NCI-H2196 treated with DMSO at 0.1 percent for 48 hours (cell line): ENCODE measurements around the gene YPEL3.
"Not testable (repeated sequence)": the region's sequence is repeated elsewhere in the genome, so short reads cannot be mapped to it uniquely, and the experiment has no call there.

ENCODE experiments used
- DNase-seq: peaks from one replicate; lab custom pipeline; 2025; ENCODE audit not compliant: unreplicated experiment; lab: John Stamatoyannopoulos, UW

YPEL3 gene

DNA sequence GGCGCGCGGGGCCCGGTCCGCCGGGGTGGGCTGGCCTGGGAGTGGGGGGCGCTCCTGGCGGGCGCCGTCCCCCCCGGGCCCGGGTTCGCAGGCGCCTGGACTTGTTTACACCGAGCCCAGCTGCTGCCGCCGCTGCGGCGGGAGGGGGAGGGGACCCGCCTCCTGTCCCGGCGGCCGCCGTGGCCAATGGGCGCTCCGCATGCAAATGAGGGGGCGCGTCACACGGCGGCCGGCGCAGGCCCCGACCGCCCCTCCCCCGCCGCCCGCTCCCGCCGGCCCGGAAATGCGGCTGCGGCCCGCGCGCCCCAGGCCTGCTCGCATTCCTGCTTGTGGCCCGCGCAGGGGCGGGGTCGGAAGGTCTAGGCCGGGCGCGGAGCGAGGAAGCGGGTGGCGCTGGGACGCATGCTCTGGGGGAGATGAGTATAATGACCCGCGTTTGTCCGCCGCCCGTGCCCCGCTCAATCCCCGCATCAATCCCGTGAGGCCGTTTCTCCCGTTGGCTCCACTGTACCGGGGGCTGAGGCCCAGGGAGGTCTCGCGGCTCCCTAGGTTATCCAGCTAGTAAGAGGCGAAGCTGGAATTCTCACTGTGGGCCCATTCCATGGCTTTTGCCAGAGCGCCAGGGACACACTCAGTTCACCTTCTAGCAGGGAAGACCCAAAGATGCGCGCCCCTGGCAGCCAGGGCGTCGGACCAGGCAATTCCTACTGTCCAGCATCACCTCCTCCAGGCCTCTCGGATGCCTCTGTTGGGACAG, at the start of gene YPEL3:
Gene YPEL3, minus strand, starts transcription at position 109 of the 757 bp plus-strand sequence. CDS start 731 bp downstream, outside the sequence.
- DNase-seq, result peak; percentile 75

DNA sequence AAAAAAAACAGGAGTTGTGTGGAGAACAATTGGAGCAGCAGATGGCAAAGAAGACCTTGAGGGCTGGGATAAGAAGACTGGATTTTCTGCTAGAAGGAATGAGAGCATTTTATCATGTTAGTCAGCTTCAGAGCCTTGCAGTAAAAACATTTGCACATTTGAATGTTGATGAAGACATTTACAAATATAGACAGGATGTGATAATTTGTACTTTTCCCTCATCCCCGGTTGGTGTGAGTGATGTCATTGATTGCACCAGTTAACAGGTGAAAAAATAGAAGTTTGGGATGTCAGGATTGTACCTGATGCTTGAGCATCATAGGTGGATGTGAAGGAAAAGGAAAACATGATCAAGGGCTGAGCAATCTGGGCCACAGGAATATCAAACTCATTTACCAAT, 49.6 kb upstream of the YPEL3 start:
- DNase-seq, result no peak

GRCh38 chr16:30144917-30145316, 48.9 kb upstream of the YPEL3 start:
- DNase-seq, result no peak

DNA sequence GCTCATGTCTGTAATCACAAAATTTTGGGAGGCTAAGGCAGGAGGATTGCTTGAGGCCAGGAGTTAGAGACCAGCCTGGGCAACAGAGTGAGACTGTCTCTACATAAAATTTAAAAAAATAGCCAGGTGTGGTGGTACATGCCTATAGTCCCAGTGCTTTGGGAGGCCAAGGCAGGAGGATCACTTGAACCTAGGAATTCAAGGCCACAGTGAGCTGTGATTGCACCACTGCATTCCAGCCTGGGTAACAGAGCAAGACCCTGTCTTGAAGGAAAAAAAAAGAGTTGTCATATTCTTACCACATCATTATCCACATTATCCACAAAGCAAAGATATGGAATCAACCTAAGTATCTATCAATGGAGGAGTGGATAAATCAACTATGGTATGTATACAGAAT, 48.0 kb upstream of the YPEL3 start:
- no peak for DNase-seq

GRCh38 chr16:30143347-30143702, 47.3 kb upstream of the YPEL3 start:
- DNase-seq, result no peak

GRCh38 chr16:30142672-30143346, 46.8 kb upstream of the YPEL3 start:
- no peak for DNase-seq

DNA sequence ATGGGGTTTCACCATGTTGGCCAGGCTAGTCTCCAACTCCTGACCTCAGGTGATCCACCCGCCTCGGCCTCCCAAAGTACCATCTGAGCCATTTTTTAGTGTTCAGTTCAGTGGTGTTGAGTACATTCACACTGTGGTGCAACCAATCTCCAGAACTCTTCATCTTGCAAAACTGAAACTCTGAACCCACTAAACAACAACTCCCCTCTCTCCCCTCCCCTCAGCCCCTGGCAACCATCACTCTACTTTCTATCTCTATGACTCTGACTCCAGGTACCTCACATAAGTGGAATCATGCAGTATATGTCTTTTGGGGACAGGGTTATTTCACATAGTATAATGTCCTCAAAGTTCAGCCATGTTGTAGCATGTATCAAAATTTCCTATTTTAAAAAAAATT, 45.7 kb upstream of the YPEL3 start:
- no peak for DNase-seq

GRCh38 chr16:30139583-30140481, 43.8 kb upstream of the YPEL3 start:
- DNase-seq, result no peak

DNA sequence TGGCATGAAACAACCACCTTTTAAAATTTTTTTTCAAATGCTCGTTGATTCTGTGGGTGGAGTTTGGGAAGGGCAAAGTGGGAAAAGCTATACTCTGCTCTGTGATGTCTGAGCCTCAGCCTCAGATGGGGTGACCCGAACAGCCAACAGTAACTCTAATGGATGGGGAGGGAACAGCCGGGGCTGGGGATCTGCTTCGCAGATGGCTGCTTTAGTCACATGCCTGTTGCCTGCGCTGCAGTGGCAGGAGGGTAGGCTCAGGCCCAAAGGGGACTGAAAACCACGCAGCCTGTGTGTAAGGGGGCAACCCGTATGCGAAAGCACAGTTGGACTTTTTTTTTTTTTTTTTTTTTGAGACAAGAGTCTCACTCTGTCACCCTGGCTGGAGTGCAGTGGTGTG, 41.9 kb upstream of the YPEL3 start:
- DNase-seq, result no peak

DNA sequence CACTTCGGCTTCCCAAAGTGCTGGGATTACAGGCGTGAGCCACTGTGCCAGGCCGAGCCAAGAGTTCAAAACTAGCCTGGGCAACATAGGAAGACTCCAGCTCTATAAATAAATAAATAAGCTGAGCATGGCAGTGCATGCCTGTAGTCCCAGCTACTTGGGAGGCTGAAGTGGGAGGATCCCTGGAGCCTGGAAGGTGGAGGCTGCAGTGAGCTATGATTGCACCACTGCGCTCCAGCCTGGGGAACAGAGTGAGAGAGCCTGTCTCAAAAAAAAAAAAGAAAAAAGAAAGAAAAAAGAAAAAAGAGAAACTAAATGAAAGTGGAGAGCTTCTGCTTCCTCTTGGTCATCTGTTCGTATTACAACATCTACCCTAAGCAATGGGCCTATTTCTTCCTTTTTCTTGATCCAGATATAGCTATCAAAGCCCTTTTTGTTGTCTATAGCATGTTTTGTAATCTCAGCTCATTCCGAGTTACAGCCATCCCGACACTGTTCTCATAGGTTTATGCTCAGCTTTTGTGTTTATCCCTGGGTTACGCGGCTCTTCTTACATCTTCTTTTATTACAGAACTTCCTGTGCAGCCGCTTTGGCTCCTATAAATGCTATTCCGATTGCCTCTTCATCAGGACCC, 41.1 kb upstream of the YPEL3 start:
- no peak for DNase-seq

GRCh38 chr16:30132591-30132990, 36.6 kb upstream of the YPEL3 start:
- DNase-seq, result no peak

DNA sequence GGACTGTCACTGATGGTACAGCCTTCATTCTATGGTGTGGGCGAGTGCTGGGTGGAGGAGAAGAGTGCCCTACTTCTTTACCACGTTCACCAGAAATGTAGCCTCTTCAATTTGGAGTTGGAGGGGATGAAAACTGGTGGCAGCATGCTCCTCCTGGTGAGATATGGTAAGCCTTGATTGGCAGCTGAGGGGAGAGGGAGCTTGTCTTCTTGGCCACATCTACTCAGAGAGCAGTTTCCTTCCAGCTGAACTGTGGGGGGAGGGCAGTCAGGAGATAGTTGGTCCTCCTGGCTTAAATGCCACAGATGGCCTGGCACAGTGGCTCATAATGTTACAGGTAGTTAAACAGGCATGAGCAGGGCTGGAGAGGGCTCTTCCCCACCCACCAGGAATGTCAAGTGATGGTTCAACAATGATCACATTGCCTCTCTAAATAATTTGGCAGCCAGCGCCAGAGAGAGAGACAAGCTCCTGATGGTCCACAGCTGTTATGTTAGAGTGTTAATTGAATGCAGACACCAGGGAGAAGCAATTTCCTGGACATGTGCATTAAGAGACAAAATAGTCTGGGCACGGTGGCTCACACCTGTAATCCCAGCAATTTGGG, 36.0 kb upstream of the YPEL3 start:
- DNase-seq, result peak; percentile 88

DNA sequence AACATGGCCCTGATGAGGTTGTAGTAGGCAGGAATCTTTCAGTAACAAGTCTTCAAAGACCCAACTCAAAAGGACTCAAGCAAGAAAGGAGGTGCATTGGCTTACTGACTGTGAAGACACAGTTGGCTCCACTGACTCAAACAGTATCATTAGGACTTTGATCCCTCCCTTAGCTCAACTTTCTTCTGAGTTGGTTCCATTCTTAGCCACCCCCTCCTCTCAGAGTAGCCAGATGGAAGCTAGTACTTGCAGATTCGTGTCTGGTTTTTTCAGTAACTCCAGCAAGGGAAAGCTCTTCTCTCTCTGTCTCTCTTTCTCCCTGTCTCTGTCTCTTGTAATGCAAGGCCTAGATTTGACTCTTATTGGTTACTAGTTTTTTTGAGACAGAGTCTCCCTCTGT, 32.0 kb upstream of the YPEL3 start:
- DNase-seq, result no peak

DNA sequence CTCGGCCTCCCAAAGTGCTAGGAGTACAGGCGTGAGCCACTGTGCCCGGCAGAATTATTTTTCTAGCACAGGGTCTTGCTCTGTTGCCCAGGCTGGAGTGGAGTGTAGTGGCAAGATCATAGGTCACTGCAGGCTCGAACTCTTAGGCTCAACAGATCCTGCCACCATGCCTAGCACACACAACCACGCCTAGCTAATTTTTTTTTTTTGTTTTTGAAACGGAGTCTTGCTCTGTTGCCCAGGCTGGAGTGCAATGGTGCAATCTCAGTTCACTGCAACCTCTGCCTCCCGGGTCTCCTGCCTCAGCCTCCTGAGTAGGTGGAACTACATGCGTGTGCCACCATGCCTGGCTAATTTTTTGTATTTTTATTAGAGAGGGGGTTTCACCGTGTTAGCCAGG, 29.7 kb upstream of the YPEL3 start:
- not testable (repeated sequence) for DNase-seq

GRCh38 chr16:30124985-30125379, 29.0 kb upstream of the YPEL3 start:
- no peak for DNase-seq

- DNase-seq, result no peak
Observed at GRCh38 chr16:30122604-30123160, 26.7 kb upstream of the YPEL3 start.

DNA sequence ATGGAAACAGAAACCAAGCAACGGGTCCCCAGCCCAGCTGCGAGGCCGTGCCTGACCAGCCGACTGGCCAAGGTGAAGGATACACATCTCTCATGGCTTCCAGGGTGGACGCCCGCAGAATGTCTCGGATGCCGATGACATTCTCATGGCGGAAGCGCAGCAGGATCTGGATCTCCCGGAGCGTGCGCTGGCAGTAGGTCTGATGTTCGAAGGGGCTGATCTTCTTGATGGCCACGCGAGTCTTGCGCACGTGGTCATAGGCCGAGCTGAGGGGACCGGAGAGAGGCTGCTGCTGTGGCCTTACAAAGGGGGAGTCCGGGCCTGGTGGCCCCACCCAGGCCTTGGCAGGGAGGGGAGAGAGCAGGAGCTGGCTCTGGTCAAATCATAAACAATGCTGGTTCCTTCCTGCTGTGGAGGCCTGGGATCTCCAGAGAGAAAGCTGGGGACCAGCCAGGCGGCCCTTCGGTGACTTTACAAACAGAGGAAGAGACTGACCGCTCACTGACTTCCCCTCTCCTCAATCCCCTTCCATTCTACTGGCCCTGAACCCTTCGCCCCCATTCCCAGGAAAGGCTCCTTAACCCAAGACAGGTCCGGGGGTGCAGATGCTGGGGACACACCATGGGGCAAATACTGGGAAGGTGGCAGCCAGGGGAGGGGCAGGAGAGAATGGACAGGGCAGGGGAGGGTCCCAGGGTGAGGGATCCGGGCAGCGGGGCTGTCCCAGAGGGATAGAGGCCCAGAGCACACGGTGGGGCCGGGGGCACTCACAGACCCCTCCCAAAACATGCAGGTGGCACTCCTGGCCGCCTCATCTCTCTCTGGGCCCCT, 25.9 kb upstream of the YPEL3 start:
- no peak for DNase-seq

DNA sequence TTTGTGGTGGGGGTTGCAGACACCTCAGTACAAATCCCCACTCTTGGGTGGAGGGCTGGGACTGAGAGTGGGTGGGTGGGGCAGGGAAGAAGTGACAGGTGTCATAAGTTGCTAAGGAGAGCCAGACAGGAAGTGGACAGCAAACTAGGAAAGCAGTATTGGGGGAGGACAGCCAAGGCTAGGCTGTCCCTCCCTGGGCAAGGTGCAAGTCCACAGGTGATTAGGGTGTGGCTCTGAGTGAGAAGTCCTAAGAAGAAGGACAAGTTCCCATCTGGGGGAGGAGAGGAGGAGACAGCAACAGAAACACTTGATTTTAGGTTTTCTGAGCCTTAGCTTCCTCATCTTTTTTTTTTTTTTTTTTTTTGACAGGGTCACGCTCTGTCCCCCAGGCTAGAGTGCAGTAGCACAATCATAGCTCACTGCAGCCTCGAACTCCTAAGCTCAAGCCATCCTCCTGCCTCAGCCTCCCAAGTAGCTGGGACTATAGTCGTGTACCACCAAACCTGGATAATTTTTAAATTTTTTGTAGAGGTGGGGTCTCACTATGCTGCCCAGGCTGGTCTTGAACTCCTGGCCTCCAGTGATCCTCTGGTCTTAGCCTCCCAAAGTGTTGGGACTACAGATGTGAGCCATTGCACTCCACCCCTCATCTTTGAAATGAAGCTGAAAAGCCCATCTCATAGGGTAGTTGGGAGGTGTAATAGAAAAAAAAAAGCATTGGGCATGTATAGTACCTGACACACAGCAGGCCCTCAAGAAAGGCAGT, 24.5 kb upstream of the YPEL3 start:
- no peak for DNase-seq

DNA sequence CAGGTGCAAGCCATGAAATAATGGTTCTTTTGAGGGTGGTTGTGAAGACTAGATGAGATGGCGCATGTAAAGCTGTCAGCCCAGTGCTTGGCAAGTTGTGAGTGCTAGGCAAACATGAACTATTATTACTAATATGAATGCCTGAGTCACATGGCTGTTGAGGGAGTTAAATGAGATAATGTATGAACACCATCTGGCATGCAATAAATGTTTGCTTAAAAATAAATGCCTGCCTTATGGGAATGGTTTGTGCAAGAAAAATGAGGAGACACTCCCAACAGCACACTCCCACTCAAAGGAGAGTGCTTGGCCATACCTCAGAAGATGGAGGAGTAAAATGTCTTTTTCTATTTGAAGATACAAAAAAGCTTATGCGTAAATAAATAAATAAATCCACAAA, 23.4 kb upstream of the YPEL3 start:
- DNase-seq, result no peak
